Body of pancreas (tissue), 4 donors: ENCODE measurements around the gene LRRC45.

Experiments used
- POLR2A ChIP-seq, 3 donors: fragments of 450-650 bp; IDR thresholded peaks; one replicate each; pipeline ENCODE4 v1.6.1; 2016; ENCODE audit warnings: antibody characterized with exemption in 3 of 3, mild to moderate bottlenecking in 2 of 3
- TF ChIP-seq, protein P1 (sequence below), 7 experiments: fragments of 450-650 bp in 4 of 7; fragments of 200-600 bp in 3 of 7; sonication (generic) in 3 of 7; IDR thresholded peaks; one replicate each; pipeline ENCODE4 v1.5.1; 2016 to 2019; ENCODE audit warnings: antibody characterized with exemption in 7 of 7

DNA sequence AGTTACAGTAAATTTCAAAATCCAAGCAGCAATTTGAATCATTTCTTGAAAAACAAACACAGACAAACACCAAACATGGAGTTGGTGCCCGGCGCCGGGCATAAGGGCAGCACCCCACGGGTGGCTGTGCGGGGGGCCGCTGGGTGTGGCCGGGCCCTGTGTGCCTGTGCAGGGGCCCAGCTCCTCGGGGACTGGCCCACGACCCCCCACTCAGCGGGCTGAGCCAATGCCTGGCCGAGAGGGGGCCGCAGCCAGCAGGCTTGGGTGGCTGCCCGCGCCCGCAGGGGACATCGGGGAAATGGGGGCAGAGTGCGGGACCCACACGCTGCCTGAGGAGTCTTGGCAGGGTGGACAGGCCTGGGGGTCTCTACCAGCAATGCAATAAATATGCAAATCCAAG lies 55.3 kb downstream of the LRRC45 start:
- TF ChIP-seq, protein P1, sequence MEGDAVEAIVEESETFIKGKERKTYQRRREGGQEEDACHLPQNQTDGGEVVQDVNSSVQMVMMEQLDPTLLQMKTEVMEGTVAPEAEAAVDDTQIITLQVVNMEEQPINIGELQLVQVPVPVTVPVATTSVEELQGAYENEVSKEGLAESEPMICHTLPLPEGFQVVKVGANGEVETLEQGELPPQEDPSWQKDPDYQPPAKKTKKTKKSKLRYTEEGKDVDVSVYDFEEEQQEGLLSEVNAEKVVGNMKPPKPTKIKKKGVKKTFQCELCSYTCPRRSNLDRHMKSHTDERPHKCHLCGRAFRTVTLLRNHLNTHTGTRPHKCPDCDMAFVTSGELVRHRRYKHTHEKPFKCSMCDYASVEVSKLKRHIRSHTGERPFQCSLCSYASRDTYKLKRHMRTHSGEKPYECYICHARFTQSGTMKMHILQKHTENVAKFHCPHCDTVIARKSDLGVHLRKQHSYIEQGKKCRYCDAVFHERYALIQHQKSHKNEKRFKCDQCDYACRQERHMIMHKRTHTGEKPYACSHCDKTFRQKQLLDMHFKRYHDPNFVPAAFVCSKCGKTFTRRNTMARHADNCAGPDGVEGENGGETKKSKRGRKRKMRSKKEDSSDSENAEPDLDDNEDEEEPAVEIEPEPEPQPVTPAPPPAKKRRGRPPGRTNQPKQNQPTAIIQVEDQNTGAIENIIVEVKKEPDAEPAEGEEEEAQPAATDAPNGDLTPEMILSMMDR (IDR thresholded peaks at IDR 0.05): no peak
- no peak for TF ChIP-seq POLR2A (IDR thresholded peaks at IDR 0.05)
